ENCODE measurements around the gene DHRS12. TPM values are rescaled to one million over a fixed set of nuclear protein-coding genes. Genes with fewer than 3 reads are reported as not detected.
A peak's percentile ranks its signal among the peaks of the same experiment; 100 is the strongest.

The DHRS12 gene
- total RNA-seq, 1 experiment from 2014 or later: 10.2 TPM

DNA sequence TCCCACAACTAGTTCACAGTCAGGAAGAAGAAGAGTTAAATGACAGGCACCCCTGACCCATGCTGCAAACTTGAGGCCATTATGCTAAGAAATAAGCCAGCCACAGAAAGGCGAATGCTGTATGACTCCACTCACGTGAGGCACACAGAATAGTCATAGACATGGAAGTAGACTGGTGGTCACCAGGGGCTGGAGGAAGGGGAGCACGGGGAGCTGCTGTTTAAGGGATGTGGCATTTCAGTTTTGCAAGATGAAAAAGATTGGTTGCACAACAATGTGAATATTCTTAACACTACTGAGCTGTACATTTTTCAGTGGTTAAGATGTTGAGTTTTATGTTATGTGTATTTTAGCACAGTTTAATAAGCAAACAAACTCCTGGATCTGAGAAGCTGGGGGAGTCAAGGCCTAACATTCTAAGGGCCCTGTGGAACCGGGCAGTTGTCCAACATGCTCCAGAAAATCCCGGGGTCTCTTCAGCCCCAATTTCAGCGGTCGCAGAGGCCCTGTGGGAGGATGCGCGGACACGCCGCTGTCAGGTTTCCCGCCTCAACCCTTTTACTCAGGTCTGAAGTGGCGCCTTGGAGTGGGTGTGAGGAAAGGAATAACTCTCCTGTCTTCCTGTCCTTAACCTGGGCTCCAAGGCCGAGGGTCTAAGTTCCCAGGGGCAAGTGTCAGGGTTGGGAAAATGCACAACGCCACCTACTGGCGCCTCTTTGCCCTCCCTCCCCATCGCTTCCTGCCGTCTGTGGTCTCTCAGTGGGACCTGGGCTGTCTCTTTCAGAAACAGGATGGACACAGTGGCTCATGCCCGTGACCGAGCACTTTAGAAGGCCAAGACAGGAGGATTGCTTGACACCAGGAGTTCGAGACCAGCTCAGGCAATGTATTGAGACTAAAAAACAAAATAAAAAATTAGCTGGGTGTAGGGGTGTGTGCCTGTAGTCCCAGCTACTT, 45.5 kb upstream of the DHRS12 start:
- no peak overlapping the region for H3K27ac Mint-ChIP-seq
- CTCF ChIA-PET: interaction anchor here (0.6 to 1.7 kb wide), 7 partner anchors 9 to 446 kb away, joined by 3 to 6 read pairs (median 4); partner anchors contain the start of gene CCDC70
- H3K36me3 Mint-ChIP-seq: 0 out of 2 replicates have a peak, but pooled peaks cover 4% of the 10 kb centered on the region
- peaks cover 2% of the 10 kb centered on the region; the same call in 1 of the 2 replicates for H3K27me3 Mint-ChIP-seq (ENCODE audit: low read depth)
- peaks cover 13% of the 10 kb centered on the region for H3K9me3 Mint-ChIP-seq
- POLR2A ChIA-PET: interaction anchor here (0.6 kb wide), 1 partner anchor 307 kb away, joined by 6 read pairs; no protein-coding TSS in a partner anchor
- H3K4me1 Mint-ChIP-seq: peaks cover 4% of the 10 kb centered on the region; the same call in 1 of the 2 replicates
- ATAC-seq (peak; percentile 95), DNase-seq (ENCODE audit: low spot score) (peak; percentile 84)
- no peak overlapping the region for H3K4me3 Mint-ChIP-seq
- TF ChIP-seq TEAD1 (CRISPR knock-in tag; IDR thresholded peaks at IDR 0.05): 0 out of 2 replicates have a peak, but pooled peaks have one; percentile 20
- TF ChIP-seq, protein P1, sequence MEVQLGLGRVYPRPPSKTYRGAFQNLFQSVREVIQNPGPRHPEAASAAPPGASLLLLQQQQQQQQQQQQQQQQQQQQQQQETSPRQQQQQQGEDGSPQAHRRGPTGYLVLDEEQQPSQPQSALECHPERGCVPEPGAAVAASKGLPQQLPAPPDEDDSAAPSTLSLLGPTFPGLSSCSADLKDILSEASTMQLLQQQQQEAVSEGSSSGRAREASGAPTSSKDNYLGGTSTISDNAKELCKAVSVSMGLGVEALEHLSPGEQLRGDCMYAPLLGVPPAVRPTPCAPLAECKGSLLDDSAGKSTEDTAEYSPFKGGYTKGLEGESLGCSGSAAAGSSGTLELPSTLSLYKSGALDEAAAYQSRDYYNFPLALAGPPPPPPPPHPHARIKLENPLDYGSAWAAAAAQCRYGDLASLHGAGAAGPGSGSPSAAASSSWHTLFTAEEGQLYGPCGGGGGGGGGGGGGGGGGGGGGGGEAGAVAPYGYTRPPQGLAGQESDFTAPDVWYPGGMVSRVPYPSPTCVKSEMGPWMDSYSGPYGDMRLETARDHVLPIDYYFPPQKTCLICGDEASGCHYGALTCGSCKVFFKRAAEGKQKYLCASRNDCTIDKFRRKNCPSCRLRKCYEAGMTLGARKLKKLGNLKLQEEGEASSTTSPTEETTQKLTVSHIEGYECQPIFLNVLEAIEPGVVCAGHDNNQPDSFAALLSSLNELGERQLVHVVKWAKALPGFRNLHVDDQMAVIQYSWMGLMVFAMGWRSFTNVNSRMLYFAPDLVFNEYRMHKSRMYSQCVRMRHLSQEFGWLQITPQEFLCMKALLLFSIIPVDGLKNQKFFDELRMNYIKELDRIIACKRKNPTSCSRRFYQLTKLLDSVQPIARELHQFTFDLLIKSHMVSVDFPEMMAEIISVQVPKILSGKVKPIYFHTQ (CRISPR knock-in tag; IDR thresholded peaks at IDR 0.05): no peak
- TF ChIP-seq, protein P2, sequence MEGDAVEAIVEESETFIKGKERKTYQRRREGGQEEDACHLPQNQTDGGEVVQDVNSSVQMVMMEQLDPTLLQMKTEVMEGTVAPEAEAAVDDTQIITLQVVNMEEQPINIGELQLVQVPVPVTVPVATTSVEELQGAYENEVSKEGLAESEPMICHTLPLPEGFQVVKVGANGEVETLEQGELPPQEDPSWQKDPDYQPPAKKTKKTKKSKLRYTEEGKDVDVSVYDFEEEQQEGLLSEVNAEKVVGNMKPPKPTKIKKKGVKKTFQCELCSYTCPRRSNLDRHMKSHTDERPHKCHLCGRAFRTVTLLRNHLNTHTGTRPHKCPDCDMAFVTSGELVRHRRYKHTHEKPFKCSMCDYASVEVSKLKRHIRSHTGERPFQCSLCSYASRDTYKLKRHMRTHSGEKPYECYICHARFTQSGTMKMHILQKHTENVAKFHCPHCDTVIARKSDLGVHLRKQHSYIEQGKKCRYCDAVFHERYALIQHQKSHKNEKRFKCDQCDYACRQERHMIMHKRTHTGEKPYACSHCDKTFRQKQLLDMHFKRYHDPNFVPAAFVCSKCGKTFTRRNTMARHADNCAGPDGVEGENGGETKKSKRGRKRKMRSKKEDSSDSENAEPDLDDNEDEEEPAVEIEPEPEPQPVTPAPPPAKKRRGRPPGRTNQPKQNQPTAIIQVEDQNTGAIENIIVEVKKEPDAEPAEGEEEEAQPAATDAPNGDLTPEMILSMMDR (IDR thresholded peaks at IDR 0.05): peak; percentile 66
- no peak for TF ChIP-seq GRHL2 (CRISPR knock-in tag; IDR thresholded peaks at IDR 0.05; ENCODE audit: insufficient replicate concordance, severe bottlenecking)
- no peak for TF ChIP-seq NR3C1 (CRISPR knock-in tag; conservative IDR thresholded peaks at IDR 0.05; ENCODE audit: low read depth)
- TF ChIP-seq TP53 (CRISPR knock-in tag; IDR thresholded peaks at IDR 0.05): no peak
- TF ChIP-seq, protein P3, sequence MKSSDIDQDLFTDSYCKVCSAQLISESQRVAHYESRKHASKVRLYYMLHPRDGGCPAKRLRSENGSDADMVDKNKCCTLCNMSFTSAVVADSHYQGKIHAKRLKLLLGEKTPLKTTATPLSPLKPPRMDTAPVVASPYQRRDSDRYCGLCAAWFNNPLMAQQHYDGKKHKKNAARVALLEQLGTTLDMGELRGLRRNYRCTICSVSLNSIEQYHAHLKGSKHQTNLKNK (CRISPR knock-in tag; IDR thresholded peaks at IDR 0.05): no peak
- TF ChIP-seq, protein P4, sequence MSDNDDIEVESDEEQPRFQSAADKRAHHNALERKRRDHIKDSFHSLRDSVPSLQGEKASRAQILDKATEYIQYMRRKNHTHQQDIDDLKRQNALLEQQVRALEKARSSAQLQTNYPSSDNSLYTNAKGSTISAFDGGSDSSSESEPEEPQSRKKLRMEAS (CRISPR knock-in tag; IDR thresholded peaks at IDR 0.05): 0 out of 2 replicates have a peak, but pooled peaks have one; percentile 20
- no peak for TF ChIP-seq SOX15 (CRISPR knock-in tag; IDR thresholded peaks at IDR 0.05)
- no peak for TF ChIP-seq STAT6 (CRISPR knock-in tag; conservative IDR thresholded peaks at IDR 0.05; ENCODE audit: low read depth)
- TF ChIP-seq, protein P5, sequence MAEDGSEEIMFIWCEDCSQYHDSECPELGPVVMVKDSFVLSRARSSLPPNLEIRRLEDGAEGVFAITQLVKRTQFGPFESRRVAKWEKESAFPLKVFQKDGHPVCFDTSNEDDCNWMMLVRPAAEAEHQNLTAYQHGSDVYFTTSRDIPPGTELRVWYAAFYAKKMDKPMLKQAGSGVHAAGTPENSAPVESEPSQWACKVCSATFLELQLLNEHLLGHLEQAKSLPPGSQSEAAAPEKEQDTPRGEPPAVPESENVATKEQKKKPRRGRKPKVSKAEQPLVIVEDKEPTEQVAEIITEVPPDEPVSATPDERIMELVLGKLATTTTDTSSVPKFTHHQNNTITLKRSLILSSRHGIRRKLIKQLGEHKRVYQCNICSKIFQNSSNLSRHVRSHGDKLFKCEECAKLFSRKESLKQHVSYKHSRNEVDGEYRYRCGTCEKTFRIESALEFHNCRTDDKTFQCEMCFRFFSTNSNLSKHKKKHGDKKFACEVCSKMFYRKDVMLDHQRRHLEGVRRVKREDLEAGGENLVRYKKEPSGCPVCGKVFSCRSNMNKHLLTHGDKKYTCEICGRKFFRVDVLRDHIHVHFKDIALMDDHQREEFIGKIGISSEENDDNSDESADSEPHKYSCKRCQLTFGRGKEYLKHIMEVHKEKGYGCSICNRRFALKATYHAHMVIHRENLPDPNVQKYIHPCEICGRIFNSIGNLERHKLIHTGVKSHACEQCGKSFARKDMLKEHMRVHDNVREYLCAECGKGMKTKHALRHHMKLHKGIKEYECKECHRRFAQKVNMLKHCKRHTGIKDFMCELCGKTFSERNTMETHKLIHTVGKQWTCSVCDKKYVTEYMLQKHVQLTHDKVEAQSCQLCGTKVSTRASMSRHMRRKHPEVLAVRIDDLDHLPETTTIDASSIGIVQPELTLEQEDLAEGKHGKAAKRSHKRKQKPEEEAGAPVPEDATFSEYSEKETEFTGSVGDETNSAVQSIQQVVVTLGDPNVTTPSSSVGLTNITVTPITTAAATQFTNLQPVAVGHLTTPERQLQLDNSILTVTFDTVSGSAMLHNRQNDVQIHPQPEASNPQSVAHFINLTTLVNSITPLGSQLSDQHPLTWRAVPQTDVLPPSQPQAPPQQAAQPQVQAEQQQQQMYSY (CRISPR knock-in tag; IDR thresholded peaks at IDR 0.05): no peak
- TF ChIP-seq, protein P6, sequence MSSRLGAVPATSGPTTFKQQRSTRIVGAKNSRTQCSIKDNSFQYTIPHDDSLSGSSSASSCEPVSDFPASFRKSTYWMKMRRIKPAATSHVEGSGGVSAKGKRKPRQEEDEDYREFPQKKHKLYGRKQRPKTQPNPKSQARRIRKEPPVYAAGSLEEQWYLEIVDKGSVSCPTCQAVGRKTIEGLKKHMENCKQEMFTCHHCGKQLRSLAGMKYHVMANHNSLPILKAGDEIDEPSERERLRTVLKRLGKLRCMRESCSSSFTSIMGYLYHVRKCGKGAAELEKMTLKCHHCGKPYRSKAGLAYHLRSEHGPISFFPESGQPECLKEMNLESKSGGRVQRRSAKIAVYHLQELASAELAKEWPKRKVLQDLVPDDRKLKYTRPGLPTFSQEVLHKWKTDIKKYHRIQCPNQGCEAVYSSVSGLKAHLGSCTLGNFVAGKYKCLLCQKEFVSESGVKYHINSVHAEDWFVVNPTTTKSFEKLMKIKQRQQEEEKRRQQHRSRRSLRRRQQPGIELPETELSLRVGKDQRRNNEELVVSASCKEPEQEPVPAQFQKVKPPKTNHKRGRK (CRISPR knock-in tag; IDR thresholded peaks at IDR 0.05; ENCODE audit: borderline replicate concordance): no peak
- no peak for TF ChIP-seq PRRX2 (CRISPR knock-in tag; IDR thresholded peaks at IDR 0.05)
- no peak for TF ChIP-seq JUN (CRISPR knock-in tag; IDR thresholded peaks at IDR 0.05)
- TF ChIP-seq, protein P7, sequence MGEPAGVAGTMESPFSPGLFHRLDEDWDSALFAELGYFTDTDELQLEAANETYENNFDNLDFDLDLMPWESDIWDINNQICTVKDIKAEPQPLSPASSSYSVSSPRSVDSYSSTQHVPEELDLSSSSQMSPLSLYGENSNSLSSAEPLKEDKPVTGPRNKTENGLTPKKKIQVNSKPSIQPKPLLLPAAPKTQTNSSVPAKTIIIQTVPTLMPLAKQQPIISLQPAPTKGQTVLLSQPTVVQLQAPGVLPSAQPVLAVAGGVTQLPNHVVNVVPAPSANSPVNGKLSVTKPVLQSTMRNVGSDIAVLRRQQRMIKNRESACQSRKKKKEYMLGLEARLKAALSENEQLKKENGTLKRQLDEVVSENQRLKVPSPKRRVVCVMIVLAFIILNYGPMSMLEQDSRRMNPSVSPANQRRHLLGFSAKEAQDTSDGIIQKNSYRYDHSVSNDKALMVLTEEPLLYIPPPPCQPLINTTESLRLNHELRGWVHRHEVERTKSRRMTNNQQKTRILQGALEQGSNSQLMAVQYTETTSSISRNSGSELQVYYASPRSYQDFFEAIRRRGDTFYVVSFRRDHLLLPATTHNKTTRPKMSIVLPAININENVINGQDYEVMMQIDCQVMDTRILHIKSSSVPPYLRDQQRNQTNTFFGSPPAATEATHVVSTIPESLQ (CRISPR knock-in tag; IDR thresholded peaks at IDR 0.05): no peak
- no peak for TF ChIP-seq NFE2L1 (CRISPR knock-in tag; IDR thresholded peaks at IDR 0.05)
- TF ChIP-seq ZSCAN18 (CRISPR knock-in tag; IDR thresholded peaks at IDR 0.05): no peak
- TF ChIP-seq ETV6 (CRISPR knock-in tag; IDR thresholded peaks at IDR 0.05): no peak

Measured in WTC11 (cell line).